K562 (cell line): ENCODE measurements around the gene USP12. TPM values are rescaled to one million over a fixed set of nuclear protein-coding genes. Genes with fewer than 3 reads are reported as not detected.

Experiments used
- CBX5 ChIP-seq: IDR thresholded peaks from 2 replicates; pipeline ENCODE4 v1.6.1; 2014; ENCODE audit warnings: low read depth, borderline replicate concordance
- DMBX1 ChIP-seq: fragments of 250-450 bp; sonication (Bioruptor Pico); IDR thresholded peaks from 2 replicates; pipeline ENCODE4 v1.8.0; 2022; ENCODE audit warnings: inconsistent platforms, mild to moderate bottlenecking, moderate library complexity, borderline replicate concordance
- EGR1 ChIP-seq: fragments of 450-650 bp; conservative IDR thresholded peaks from 2 replicates; pipeline ENCODE4 v1.6.1; 2017; ENCODE audit warnings: mild to moderate bottlenecking
- ELF4 ChIP-seq: fragments of 450-650 bp; formaldehyde crosslinking; IDR thresholded peaks from 2 replicates; pipeline ENCODE4 v1.4.0; 2022; ENCODE audit warnings: missing genetic modification characterization
- HMBOX1 ChIP-seq: sonication (generic); IDR thresholded peaks from 2 replicates; pipeline ENCODE4 v1.6.1; 2016
- MTF1 ChIP-seq: fragments of 250-450 bp; sonication (Bioruptor Pico); IDR thresholded peaks from 2 replicates; pipeline ENCODE4 v1.9.0; 2021; ENCODE audit warnings: moderate library complexity, mild to moderate bottlenecking, inconsistent platforms, borderline replicate concordance
- NFE2 ChIP-seq: IDR thresholded peaks from 2 replicates; pipeline ENCODE4 v1.6.1; 2014; ENCODE audit warnings: antibody characterized with exemption, low read depth
- SNIP1 ChIP-seq: fragments of 450-650 bp; IDR thresholded peaks from 2 replicates; pipeline ENCODE4 v1.7.1; 2017; ENCODE audit warnings: low read depth, mild to moderate bottlenecking
- TEAD1 ChIP-seq, 2 experiments: fragments of 450-650 bp in 1 of 2; sonication (generic) in 1 of 2; formaldehyde crosslinking; IDR thresholded peaks; 2 replicates each; pipeline versions ENCODE4 v1.4.0 to v1.8.0; 2020 to 2022; ENCODE audit warnings: mild to moderate bottlenecking in 2 of 2, missing genetic modification reagents in 1 of 2
- ZC3H4 ChIP-seq: sonication (generic); formaldehyde crosslinking; IDR thresholded peaks from 2 replicates; pipeline ENCODE4 v1.9.0; 2021; ENCODE audit warnings: missing genetic modification reagents, borderline replicate concordance
- ZKSCAN1 ChIP-seq: fragments of 150-350 bp; IDR thresholded peaks from 2 replicates; pipeline ENCODE4 v1.6.1; 2016; ENCODE audit warnings: low read depth, low read length
- ZNF316 ChIP-seq: fragments of 450-650 bp; IDR thresholded peaks from 2 replicates; pipeline ENCODE4 v1.6.1; 2016
- ZNF696 ChIP-seq: fragments of 250-450 bp; sonication (Bioruptor Pico); conservative IDR thresholded peaks from 2 replicates; pipeline ENCODE4 v1.4.0; 2020; ENCODE audit warnings: mild to moderate bottlenecking, moderate library complexity
- polyA plus RNA-seq, 8 experiments: library from polyadenylated mRNA; depleted of rRNA in 4 of 8; stranded (reverse) in 5 of 8; unstranded in 3 of 8; fragments of >200 nt; fragmentation: Nextera tagmentation in 2 of 8; fragmentation: Illumina TruSeq in 1 of 8; extraction: Ambion mirVana in 2 of 8; extraction: Trizol in 1 of 8; gene quantifications; 2 replicates each; pipeline versions ENCODE4 v1.2.1 to v1.2.3, GENCODE V29; 2011 to 2014; ENCODE audit warnings: inconsistent platforms in 1 of 8, missing spikeins in 1 of 8
- total RNA-seq, 7 experiments: library from RNA; depleted of rRNA in 6 of 7; stranded (reverse); fragments of >200 nt in 6 of 7; fragmentation: Illumina TruSeq in 2 of 7; extraction: Trizol in 2 of 7; gene quantifications; 2 replicates each; pipeline versions ENCODE4 v1.2.1 to v1.2.3, GENCODE V29; 2011 to 2021; ENCODE audit warnings: low replicate concordance in 1 of 7
- TF ChIP-seq, protein P1 (sequence below): fragments of 250-450 bp; sonication (Bioruptor Pico); IDR thresholded peaks from 2 replicates; pipeline ENCODE4 v1.8.0; 2021; ENCODE audit warnings: mild to moderate bottlenecking, moderate library complexity
- TF ChIP-seq, protein P2 (sequence below): sonication (generic); formaldehyde crosslinking; IDR thresholded peaks from 2 replicates; pipeline ENCODE4 v1.9.0; 2022; ENCODE audit warnings: mild to moderate bottlenecking, missing genetic modification reagents
- TF ChIP-seq, protein P3 (sequence below): fragments of 200-400 bp; formaldehyde crosslinking; IDR thresholded peaks from 2 replicates; pipeline ENCODE4 v1.6.1; 2017; ENCODE audit warnings: mild to moderate bottlenecking, low read depth, low read length, moderate library complexity
- TF ChIP-seq, protein P4 (sequence below): fragments of 250-450 bp; sonication (Bioruptor Pico); IDR thresholded peaks from 2 replicates; pipeline ENCODE4 v1.5.0; 2021

The USP12 gene
- total and polyA plus RNA-seq, 9 of the 15 experiments (the other 6 are each of a cell fraction or from before 2014, with no cell fraction given): 1.8 to 20.5 (median 13.3) TPM

GRCh38 chr13:27022571-27023311 is 148.9 kb downstream of the USP12 start (continued):
- TF ChIP-seq, protein P1, sequence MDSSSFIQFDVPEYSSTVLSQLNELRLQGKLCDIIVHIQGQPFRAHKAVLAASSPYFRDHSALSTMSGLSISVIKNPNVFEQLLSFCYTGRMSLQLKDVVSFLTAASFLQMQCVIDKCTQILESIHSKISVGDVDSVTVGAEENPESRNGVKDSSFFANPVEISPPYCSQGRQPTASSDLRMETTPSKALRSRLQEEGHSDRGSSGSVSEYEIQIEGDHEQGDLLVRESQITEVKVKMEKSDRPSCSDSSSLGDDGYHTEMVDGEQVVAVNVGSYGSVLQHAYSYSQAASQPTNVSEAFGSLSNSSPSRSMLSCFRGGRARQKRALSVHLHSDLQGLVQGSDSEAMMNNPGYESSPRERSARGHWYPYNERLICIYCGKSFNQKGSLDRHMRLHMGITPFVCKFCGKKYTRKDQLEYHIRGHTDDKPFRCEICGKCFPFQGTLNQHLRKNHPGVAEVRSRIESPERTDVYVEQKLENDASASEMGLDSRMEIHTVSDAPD (CRISPR knock-in tag): no peak
- TF ChIP-seq ZKSCAN1: peak; percentile 94
- TF ChIP-seq ZNF696: no peak
- TF ChIP-seq ZNF316: no peak
- TF ChIP-seq, protein P2, sequence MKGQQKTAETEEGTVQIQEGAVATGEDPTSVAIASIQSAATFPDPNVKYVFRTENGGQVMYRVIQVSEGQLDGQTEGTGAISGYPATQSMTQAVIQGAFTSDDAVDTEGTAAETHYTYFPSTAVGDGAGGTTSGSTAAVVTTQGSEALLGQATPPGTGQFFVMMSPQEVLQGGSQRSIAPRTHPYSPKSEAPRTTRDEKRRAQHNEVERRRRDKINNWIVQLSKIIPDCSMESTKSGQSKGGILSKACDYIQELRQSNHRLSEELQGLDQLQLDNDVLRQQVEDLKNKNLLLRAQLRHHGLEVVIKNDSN (CRISPR knock-in tag): no peak
- TF ChIP-seq NFE2: peak; percentile 43; the same call in 1 of the 2 replicates
- TF ChIP-seq CBX5: no peak
- TF ChIP-seq ELF4 (CRISPR knock-in tag): no peak
- TF ChIP-seq, protein P3, sequence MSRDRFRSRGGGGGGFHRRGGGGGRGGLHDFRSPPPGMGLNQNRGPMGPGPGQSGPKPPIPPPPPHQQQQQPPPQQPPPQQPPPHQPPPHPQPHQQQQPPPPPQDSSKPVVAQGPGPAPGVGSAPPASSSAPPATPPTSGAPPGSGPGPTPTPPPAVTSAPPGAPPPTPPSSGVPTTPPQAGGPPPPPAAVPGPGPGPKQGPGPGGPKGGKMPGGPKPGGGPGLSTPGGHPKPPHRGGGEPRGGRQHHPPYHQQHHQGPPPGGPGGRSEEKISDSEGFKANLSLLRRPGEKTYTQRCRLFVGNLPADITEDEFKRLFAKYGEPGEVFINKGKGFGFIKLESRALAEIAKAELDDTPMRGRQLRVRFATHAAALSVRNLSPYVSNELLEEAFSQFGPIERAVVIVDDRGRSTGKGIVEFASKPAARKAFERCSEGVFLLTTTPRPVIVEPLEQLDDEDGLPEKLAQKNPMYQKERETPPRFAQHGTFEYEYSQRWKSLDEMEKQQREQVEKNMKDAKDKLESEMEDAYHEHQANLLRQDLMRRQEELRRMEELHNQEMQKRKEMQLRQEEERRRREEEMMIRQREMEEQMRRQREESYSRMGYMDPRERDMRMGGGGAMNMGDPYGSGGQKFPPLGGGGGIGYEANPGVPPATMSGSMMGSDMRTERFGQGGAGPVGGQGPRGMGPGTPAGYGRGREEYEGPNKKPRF: no peak
- no peak for TF ChIP-seq TEAD1 (CRISPR knock-in tag; IDR thresholded peaks at IDR 0.05)
- no peak for TF ChIP-seq SNIP1
- TF ChIP-seq HMBOX1: peak; percentile 31; the same call in 1 of the 2 replicates
- TF ChIP-seq DMBX1 (CRISPR knock-in tag): no peak
- no peak for TF ChIP-seq MTF1 (CRISPR knock-in tag)
- no peak for TF ChIP-seq ZC3H4
- no peak for TF ChIP-seq EGR1
- TF ChIP-seq, protein P4, sequence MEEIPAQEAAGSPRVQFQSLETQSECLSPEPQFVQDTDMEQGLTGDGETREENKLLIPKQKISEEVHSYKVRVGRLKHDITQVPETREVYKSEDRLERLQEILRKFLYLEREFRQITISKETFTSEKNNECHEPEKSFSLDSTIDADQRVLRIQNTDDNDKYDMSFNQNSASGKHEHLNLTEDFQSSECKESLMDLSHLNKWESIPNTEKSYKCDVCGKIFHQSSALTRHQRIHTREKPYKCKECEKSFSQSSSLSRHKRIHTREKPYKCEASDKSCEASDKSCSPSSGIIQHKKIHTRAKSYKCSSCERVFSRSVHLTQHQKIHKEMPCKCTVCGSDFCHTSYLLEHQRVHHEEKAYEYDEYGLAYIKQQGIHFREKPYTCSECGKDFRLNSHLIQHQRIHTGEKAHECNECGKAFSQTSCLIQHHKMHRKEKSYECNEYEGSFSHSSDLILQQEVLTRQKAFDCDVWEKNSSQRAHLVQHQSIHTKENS (CRISPR knock-in tag): no peak
